B cell (primary cell): ENCODE results near the gene AFF1. TPM values are rescaled to one million over a fixed set of nuclear protein-coding genes. Genes with fewer than 3 reads are reported as not detected.

Experiments
- ATAC-seq: fragments of 200-7000 bp; cut with Tn5 transposase; one replicate; pipeline ENCODE4 v1.10.0; 2021; ENCODE audit warnings: low read depth, mild to moderate bottlenecking, moderate number of reproducible peaks, moderate library complexity
- CTCF ChIA-PET: fragments of 350-600 bp; sonication (Branson Sonifier 250); formaldehyde crosslinking; loops from one replicate; lab custom pipeline; 2021; ENCODE audit warnings: antibody characterized with exemption, inconsistent platforms; lab: Charles Lee
- POLR2A ChIA-PET: fragments of 350-600 bp; sonication (Branson Sonifier 250); formaldehyde crosslinking; loops from one replicate; lab custom pipeline; 2021; ENCODE audit warnings: antibody characterized with exemption; lab: Charles Lee
- DNase-seq: peaks from one replicate; pipeline ENCODE4 v3.0.0; 2013
- H2AFZ ChIP-seq: 2 replicates; pipeline ENCODE4 v1.6.1; 2012; ENCODE audit warnings: mild to moderate bottlenecking, low read depth, low read length; ENCODE audit not compliant: insufficient read depth, poor library complexity, severe bottlenecking
- H3K27ac ChIP-seq, 2 donors: 1 replicate in 1 of 2; 2 replicates in 1 of 2; pipeline ENCODE4 v1.5.1; 2012 to 2013; ENCODE audit warnings: low read length in 2 of 2, mild to moderate bottlenecking in 2 of 2, moderate library complexity in 1 of 2
- H3K27me3 ChIP-seq, 4 experiments: fragments of 200-600 bp in 1 of 4; sonication (generic) in 1 of 4; replicated peaks in 1 of 4; 1 replicate in 2 of 4; 2 replicates in 2 of 4; pipeline versions ENCODE4 v1.6.1 to v1.7.0; 2013 to 2016; ENCODE audit warnings: low read length in 3 of 4, mild to moderate bottlenecking in 2 of 4, mixed read lengths in 1 of 4, moderate library complexity in 1 of 4; ENCODE audit not compliant: insufficient read depth in 4 of 4, control insufficient read depth in 3 of 4; ENCODE audit errors: control extremely low read depth in 1 of 4
- H3K36me3 ChIP-seq, 2 experiments: replicated peaks in 1 of 2; 1 replicate in 1 of 2; 2 replicates in 1 of 2; pipeline versions ENCODE4 v1.6.1 to v1.7.1; 2013; ENCODE audit warnings: low read length in 1 of 2; ENCODE audit not compliant: insufficient read depth in 2 of 2, control insufficient read depth in 1 of 2; ENCODE audit errors: control extremely low read depth in 1 of 2, extremely low read depth in 1 of 2
- H3K4me1 ChIP-seq, 2 donors: fragments of 200-600 bp in 1 of 2; sonication (generic) in 1 of 2; 1 replicate in 1 of 2; 2 replicates in 1 of 2; pipeline versions ENCODE4 v1.5.1 to v1.6.1; 2013 to 2017; ENCODE audit warnings: low read length in 2 of 2; ENCODE audit not compliant: control insufficient read depth in 2 of 2, insufficient read depth in 2 of 2
- H3K4me2 ChIP-seq: replicated peaks from 2 replicates; pipeline ENCODE3; 2012; ENCODE audit warnings: mild to moderate bottlenecking, low read depth, low read length; ENCODE audit not compliant: poor library complexity, severe bottlenecking
- H3K4me3 ChIP-seq, 5 experiments: fragments of 200-600 bp in 1 of 5; sonication (generic) in 1 of 5; 1 replicate in 3 of 5; 2 replicates in 2 of 5; pipeline versions ENCODE4 v1.5.1 to v1.7.0; 2011 to 2016; ENCODE audit warnings: low read length in 4 of 5, mild to moderate bottlenecking in 4 of 5, low read depth in 2 of 5, control low read depth in 1 of 5, moderate library complexity in 1 of 5; ENCODE audit not compliant: insufficient read depth in 1 of 5; ENCODE audit errors: control extremely low read depth in 1 of 5, extremely low read depth in 1 of 5
- H3K79me2 ChIP-seq: fragments of 200-600 bp; sonication (generic); one replicate; pipeline ENCODE4 v1.6.0; 2016; ENCODE audit warnings: low read length; ENCODE audit not compliant: control insufficient read depth, insufficient read depth
- H3K9ac ChIP-seq: fragments of 200-600 bp; sonication (generic); 2 replicates; pipeline ENCODE4 v1.6.1; 2017; ENCODE audit warnings: mild to moderate bottlenecking, low read length, moderate library complexity
- H3K9me3 ChIP-seq, 3 donors: one replicate each; pipeline versions ENCODE4 v1.6.1 to v1.7.1; 2013; ENCODE audit warnings: low read length in 2 of 3; ENCODE audit not compliant: control insufficient read depth in 2 of 3, insufficient read depth in 1 of 3; ENCODE audit errors: control extremely low read depth in 1 of 3
- H4K20me1 ChIP-seq: 2 replicates; pipeline ENCODE4 v1.6.0; 2012; ENCODE audit warnings: mild to moderate bottlenecking, low read length; ENCODE audit not compliant: insufficient read depth, control insufficient read depth, poor library complexity, severe bottlenecking
- H3K27ac Mint-ChIP-seq: one replicate; pipeline ENCODE4 v1.8.0; 2021; ENCODE audit warnings: mixed read lengths
- H3K27me3 Mint-ChIP-seq: one replicate; pipeline ENCODE4 v1.8.0; 2021; ENCODE audit warnings: mixed read lengths
- H3K4me1 Mint-ChIP-seq: one replicate; pipeline ENCODE4 v1.8.0; 2021; ENCODE audit warnings: mixed read lengths
- H3K4me3 Mint-ChIP-seq: one replicate; pipeline ENCODE4 v1.8.0; 2021; ENCODE audit warnings: mixed read lengths
- H3K9me3 Mint-ChIP-seq: one replicate; pipeline ENCODE4 v1.8.0; 2022; ENCODE audit warnings: mixed read lengths; ENCODE audit not compliant: insufficient read depth
- EZH2 ChIP-seq: IDR thresholded peaks from 2 replicates; pipeline ENCODE4 v1.6.1; 2012; ENCODE audit warnings: borderline replicate concordance, low read depth, mild to moderate bottlenecking, moderate library complexity, low read length; ENCODE audit not compliant: insufficient read depth, poor library complexity, severe bottlenecking
- WGBS: methylation state at CpG from one replicate; pipeline ENCODE4 v1.1.5; 2013; ENCODE audit warnings: missing lambda C conversion rate; ENCODE audit not compliant: insufficient coverage; 5-methylcytosine and 5-hydroxymethylcytosine counted together
- intact Hi-C: fragments of 100-400 bp; cut with micrococcal nuclease; formaldehyde crosslinking; loops from one replicate; pipeline ENCODE4 v1.10.0; 2022
- polyA plus RNA-seq: library from polyadenylated mRNA; depleted of rRNA; stranded (reverse); fragments of >200 nt; gene quantifications from 2 replicates; pipeline ENCODE4 v1.2.3, GENCODE V29; 2012
- total RNA-seq, 2 donors: library from RNA; stranded (reverse); fragments of 120-200 nt in 1 of 2; gene quantifications; 1 replicate in 1 of 2; 2 replicates in 1 of 2; pipeline versions ENCODE4 v1.2.3 to v1.2.4, GENCODE V29; 2013 to 2022
- TF ChIP-seq, protein P1 (sequence below): fragments of 200-600 bp; IDR thresholded peaks from one replicate; pipeline ENCODE4 v1.8.0; 2022; ENCODE audit warnings: antibody characterized with exemption, mild to moderate bottlenecking

The AFF1 gene
- total and polyA plus RNA-seq, 2 donors (not counting 1 experiment from before 2014, with no cell fraction given) = 15.3 to 135 TPM

DNA sequence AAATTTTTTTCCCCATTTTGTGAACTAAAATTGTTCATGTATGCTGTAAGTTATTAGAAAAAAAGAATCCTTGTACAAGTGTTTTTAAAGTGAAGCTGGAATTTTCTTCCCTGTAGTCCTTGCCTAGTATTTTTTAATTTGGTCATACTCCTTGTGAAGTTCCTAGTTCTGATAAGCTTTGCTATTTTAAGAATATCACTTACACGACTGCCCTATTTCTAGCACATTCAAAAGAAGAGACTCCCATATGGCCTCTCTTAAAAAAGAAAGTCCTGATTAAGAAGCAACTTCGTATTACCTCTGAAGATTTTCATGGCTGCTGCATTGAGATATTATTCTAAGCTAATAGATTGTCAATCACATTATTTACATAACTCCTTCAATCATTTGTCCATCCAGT, 198.4 kb downstream of the AFF1 start:
- Histone ChIP-seq H3K4me1 (peaks cover 0 to 2% of the 10 kb centered on the region in 2 donors), H3K79me2 (no peaks in the 10 kb centered on the region), H3K27ac (no peak overlapping the region), H3K9me3 (no peaks in the 10 kb centered on the region), H3K27me3 (no peaks in the 10 kb centered on the region), H3K4me2 (no peak overlapping the region), H4K20me1 (no peaks in the 10 kb centered on the region), H3K4me3 (no peak overlapping the region), H3K9ac (no peak overlapping the region), H2AFZ (no peak overlapping the region), H3K36me3 (peaks cover 2 to 68% of the 10 kb centered on the region in 2 experiments)
- ChIA-PET CTCF (interaction anchor here (0.9 to 1.3 kb wide), 2 partner anchors 17 to 210 kb away, joined by 3 to 4 read pairs; no protein-coding TSS in a partner anchor), POLR2A (no interaction called here)
- no CpG with 5 or more reads among the region's 2 CpGs for WGBS
- H3K27ac Mint-ChIP-seq = no peak overlapping the region
- H3K27me3 Mint-ChIP-seq = no peaks in the 10 kb centered on the region
- peaks cover 3% of the 10 kb centered on the region for H3K4me1 Mint-ChIP-seq
- no peaks in the 10 kb centered on the region for H3K9me3 Mint-ChIP-seq
- ATAC-seq (no peak), DNase-seq (no peak)
- no peak overlapping the region for H3K4me3 Mint-ChIP-seq
- intact Hi-C loops = no loop called here
- TF ChIP-seq, protein P1, sequence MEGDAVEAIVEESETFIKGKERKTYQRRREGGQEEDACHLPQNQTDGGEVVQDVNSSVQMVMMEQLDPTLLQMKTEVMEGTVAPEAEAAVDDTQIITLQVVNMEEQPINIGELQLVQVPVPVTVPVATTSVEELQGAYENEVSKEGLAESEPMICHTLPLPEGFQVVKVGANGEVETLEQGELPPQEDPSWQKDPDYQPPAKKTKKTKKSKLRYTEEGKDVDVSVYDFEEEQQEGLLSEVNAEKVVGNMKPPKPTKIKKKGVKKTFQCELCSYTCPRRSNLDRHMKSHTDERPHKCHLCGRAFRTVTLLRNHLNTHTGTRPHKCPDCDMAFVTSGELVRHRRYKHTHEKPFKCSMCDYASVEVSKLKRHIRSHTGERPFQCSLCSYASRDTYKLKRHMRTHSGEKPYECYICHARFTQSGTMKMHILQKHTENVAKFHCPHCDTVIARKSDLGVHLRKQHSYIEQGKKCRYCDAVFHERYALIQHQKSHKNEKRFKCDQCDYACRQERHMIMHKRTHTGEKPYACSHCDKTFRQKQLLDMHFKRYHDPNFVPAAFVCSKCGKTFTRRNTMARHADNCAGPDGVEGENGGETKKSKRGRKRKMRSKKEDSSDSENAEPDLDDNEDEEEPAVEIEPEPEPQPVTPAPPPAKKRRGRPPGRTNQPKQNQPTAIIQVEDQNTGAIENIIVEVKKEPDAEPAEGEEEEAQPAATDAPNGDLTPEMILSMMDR = no peak
- no peak for TF ChIP-seq EZH2

DNA sequence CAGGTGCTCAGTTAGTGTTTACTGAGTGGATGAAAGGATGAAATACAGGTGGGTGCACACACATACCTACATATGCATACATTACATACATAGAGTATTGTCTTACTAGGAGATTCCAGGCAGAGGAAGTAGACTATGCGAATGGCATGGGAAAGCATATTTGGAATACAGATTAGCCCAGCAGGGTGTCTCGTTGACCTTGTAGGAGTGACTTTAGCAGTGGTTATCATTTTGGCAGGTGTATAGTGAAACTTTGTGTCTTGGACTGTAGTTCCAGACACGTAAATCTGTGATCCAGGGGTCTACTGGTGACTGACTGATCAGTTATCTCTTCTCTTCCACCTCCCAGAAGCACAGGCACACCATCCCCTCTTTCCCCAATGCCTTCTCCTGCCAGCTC, 199.3 kb downstream of the AFF1 start:
- Histone ChIP-seq H2AFZ (no peak overlapping the region), H3K27ac (no peak overlapping the region), H3K9ac (no peak overlapping the region), H3K79me2 (no peaks in the 10 kb centered on the region), H3K9me3 (no peaks in the 10 kb centered on the region), H3K4me2 (no peak overlapping the region), H3K36me3 (peaks cover 2 to 60% of the 10 kb centered on the region in 2 experiments), H3K27me3 (no peaks in the 10 kb centered on the region), H3K4me1 (peaks cover 0 to 2% of the 10 kb centered on the region in 2 donors), H3K4me3 (no peak overlapping the region), H4K20me1 (no peaks in the 10 kb centered on the region)
- H3K9me3 Mint-ChIP-seq = no peaks in the 10 kb centered on the region
- ChIA-PET CTCF (interaction anchor here (1.1 to 5.4 kb wide), 2 partner anchors 16 to 211 kb away, joined by 4 to 20 read pairs; no protein-coding TSS in a partner anchor), POLR2A (no interaction called here)
- TF ChIP-seq, protein P1 = no peak
- no peak for TF ChIP-seq EZH2
- WGBS = 100% methylated on average over 1 of the region's 3 CpGs
- no peak for ATAC-seq
- H3K4me3 Mint-ChIP-seq = no peak overlapping the region
- intact Hi-C loops = no loop called here
- no peaks in the 10 kb centered on the region for H3K27me3 Mint-ChIP-seq
- peaks cover 3% of the 10 kb centered on the region for H3K4me1 Mint-ChIP-seq
- no peak overlapping the region for H3K27ac Mint-ChIP-seq
- DNase-seq = no peak
